ENCODE measurements around the gene RGS2. TPM values are rescaled to one million over a fixed set of nuclear protein-coding genes. Genes with fewer than 3 reads are reported as not detected.

The RGS2 gene
- total RNA-seq, 1 donor from 2014 or later: 49.0 TPM

DNA sequence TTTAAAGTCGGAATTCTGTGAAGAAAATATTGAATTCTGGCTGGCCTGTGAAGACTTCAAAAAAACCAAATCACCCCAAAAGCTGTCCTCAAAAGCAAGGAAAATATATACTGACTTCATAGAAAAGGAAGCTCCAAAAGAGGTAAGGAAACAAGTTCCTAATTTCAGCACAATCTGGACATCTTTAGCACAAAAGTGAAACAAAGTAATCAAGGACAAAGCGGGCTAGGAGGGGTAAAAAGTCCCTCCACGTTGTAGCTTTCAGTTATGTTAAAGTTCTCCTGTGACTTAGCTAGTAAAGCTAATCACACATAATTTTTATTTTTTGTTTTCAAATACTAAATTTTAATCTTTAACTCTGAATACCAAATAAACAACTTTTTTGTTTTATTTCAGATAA lies 2.2 kb downstream of the RGS2 start:
- Histone ChIP-seq H3K27me3 (no peaks in the 10 kb centered on the region), H3K9me3 (no peaks in the 10 kb centered on the region), H3K4me3 (peak overlapping the region; percentile 65), H3K4me1 (peaks cover 10% of the 10 kb centered on the region), H3K36me3 (peaks cover 11% of the 10 kb centered on the region), H3K27ac (peak overlapping the region; percentile 89)
- TF ChIP-seq, protein P1, sequence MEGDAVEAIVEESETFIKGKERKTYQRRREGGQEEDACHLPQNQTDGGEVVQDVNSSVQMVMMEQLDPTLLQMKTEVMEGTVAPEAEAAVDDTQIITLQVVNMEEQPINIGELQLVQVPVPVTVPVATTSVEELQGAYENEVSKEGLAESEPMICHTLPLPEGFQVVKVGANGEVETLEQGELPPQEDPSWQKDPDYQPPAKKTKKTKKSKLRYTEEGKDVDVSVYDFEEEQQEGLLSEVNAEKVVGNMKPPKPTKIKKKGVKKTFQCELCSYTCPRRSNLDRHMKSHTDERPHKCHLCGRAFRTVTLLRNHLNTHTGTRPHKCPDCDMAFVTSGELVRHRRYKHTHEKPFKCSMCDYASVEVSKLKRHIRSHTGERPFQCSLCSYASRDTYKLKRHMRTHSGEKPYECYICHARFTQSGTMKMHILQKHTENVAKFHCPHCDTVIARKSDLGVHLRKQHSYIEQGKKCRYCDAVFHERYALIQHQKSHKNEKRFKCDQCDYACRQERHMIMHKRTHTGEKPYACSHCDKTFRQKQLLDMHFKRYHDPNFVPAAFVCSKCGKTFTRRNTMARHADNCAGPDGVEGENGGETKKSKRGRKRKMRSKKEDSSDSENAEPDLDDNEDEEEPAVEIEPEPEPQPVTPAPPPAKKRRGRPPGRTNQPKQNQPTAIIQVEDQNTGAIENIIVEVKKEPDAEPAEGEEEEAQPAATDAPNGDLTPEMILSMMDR (IDR thresholded peaks at IDR 0.05): no peak
- DNase-seq (no peak), ATAC-seq (no peak)
- intact Hi-C loops (cut with DNase I): no loop called here

DNA sequence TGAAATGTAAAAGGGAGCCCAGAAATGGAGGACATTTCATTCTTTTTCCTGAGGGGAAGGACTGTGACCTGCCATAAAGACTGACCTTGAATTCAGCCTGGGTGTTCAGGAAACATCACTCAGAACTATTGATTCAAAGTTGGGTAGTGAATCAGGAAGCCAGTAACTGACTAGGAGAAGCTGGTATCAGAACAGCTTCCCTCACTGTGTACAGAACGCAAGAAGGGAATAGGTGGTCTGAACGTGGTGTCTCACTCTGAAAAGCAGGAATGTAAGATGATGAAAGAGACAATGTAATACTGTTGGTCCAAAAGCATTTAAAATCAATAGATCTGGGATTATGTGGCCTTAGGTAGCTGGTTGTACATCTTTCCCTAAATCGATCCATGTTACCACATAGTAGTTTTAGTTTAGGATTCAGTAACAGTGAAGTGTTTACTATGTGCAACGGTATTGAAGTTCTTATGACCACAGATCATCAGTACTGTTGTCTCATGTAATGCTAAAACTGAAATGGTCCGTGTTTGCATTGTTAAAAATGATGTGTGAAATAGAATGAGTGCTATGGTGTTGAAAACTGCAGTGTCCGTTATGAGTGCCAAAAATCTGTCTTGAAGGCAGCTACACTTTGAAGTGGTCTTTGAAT lies 2.9 kb downstream of the RGS2 start:
- H3K9me3 ChIP-seq: no peaks in the 10 kb centered on the region
- H3K4me1 ChIP-seq: peaks cover 3% of the 10 kb centered on the region
- ATAC-seq: no peak
- intact Hi-C loops (cut with DNase I): no loop called here
- H3K4me3 ChIP-seq: peak overlapping the region; percentile 65
- peak overlapping the region; percentile 89 for H3K27ac ChIP-seq
- no peaks in the 10 kb centered on the region for H3K27me3 ChIP-seq
- no peak for DNase-seq
- TF ChIP-seq, protein P1 (IDR thresholded peaks at IDR 0.05): no peak
- peaks cover 11% of the 10 kb centered on the region for H3K36me3 ChIP-seq

DNA sequence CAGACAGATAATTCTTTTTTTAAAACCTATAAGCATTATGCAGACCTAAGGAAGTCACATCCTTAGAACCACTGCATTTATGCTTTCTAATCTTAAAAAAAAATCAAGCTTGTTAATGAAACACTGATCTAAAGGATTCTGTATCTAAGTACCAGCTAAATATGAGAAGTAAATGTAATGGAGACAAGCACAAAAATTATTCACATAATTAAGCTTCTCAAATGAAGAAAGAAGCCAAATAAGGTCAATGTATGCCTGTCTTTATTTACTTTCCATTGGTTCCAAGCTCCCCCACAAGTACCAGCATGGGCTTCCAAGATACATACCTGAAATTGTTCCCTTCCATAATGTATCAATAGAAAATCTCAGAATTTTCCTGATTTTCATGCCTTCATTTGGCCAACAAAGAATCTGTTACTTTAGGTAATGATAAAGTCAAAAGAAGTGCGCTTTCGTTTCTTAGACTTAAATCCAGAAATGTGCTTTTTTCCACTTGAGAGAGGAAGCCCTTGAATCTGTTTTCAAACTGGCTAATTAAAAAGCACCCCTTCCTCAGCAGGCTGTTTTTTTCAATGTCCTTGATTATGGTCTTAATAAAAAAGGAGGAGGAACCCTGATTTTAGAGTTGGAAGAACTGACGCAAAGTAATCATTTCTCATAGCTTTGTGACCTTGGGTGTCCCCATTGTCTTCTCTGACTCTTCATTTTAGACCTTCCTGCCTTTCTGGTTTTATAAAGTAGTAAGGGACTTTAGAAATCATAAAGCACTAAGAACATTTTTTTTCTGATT lies 3.8 kb downstream of the RGS2 start:
- Histone ChIP-seq H3K27ac (no peak overlapping the region), H3K4me3 (no peak overlapping the region), H3K36me3 (peaks cover 11% of the 10 kb centered on the region), H3K27me3 (no peaks in the 10 kb centered on the region), H3K4me1 (peaks cover 2% of the 10 kb centered on the region), H3K9me3 (no peaks in the 10 kb centered on the region)
- intact Hi-C loops (cut with DNase I): no loop called here
- ATAC-seq (no peak), DNase-seq (no peak)
- TF ChIP-seq, protein P1 (IDR thresholded peaks at IDR 0.05): no peak

DNA sequence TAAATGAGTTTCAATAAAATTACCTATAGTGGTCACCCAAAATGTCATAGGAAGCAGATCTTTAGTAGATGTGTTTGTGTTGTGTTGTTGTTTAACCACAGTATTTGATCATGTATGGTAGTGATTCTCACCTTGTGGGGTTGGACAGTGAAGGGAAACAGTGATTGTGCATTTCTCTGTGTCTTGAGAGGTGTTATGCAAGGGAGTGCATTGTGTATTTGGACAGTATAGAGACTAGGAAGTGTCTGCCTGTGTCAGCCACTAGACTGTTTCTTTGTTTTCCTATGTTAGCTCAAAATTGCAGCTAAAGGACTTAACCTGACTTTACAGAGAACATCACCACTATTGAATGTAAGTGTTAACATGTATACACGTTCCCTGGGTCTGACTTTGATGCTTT lies 6.0 kb downstream of the RGS2 start:
- intact Hi-C loops (cut with DNase I): no loop called here
- H3K27me3 ChIP-seq: no peaks in the 10 kb centered on the region
- ATAC-seq (peak; percentile 68), DNase-seq (no peak)
- H3K4me1 ChIP-seq: no peaks in the 10 kb centered on the region
- H3K36me3 ChIP-seq: peaks cover 11% of the 10 kb centered on the region
- H3K4me3 ChIP-seq: no peak overlapping the region
- H3K27ac ChIP-seq: no peak overlapping the region
- no peaks in the 10 kb centered on the region for H3K9me3 ChIP-seq
- TF ChIP-seq, protein P1 (IDR thresholded peaks at IDR 0.05): no peak

DNA sequence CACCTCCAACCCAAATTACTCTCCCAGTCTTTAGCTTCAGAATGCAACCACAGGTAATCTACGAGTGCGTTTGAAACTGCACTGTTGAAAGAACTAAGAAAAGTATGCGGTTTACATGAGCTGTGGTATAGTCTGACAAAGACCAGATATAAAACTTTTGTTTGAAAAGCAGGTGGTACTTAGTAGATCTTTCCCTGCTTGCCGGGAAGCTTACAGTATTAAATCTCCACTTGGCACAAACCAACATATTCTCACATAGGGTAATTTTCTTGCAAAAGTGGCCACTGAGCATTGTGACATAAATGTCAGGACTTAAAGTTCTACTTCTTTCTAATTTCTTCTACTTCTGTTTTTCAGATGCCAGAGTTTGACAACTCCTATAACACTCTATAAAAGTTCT lies 8.4 kb downstream of the RGS2 start:
- DNase-seq: no peak
- Histone ChIP-seq H3K36me3 (no peaks in the 10 kb centered on the region), H3K9me3 (no peaks in the 10 kb centered on the region), H3K27me3 (no peaks in the 10 kb centered on the region), H3K27ac (no peak overlapping the region), H3K4me3 (no peak overlapping the region), H3K4me1 (no peaks in the 10 kb centered on the region)
- ATAC-seq: peak; percentile 49
- TF ChIP-seq, protein P1 (IDR thresholded peaks at IDR 0.05): no peak
- intact Hi-C loops (cut with DNase I): no loop called here

All from upper lobe of right lung (tissue), 1 donor.